Cardiac fibroblast (primary cell): Measurements from ENCODE around the gene FNIP2.
"Not testable (repeated sequence)": the region's sequence is repeated elsewhere in the genome, so short reads cannot be mapped to it uniquely, and the experiment has no call there.

ENCODE experiments used
- DNase-seq, 2 donors: peaks; one replicate each; pipeline versions ENCODE4 v3.0.0 to v3.0.0-alpha.2; 2010; ENCODE audit warnings: low read depth in 2 of 2
- H3K4me3 ChIP-seq, 2 donors: replicated peaks in 1 of 2; 1 replicate in 1 of 2; 2 replicates in 1 of 2; pipeline ENCODE4 v1.5.1; 2011; ENCODE audit warnings: low read depth in 2 of 2, low read length in 2 of 2, mild to moderate bottlenecking in 2 of 2, moderate library complexity in 1 of 2
- CTCF ChIP-seq: IDR thresholded peaks from one replicate; pipeline ENCODE4 v1.5.1; 2011; ENCODE audit warnings: low read depth, mild to moderate bottlenecking, low read length, inconsistent platforms

The FNIP2 gene

GRCh38 chr4:158912806-158913205 lies 144.0 kb downstream of the FNIP2 start:
- no peak for TF ChIP-seq CTCF
- DNase-seq: no peak
- H3K4me3 ChIP-seq: no peak overlapping the region

GRCh38 chr4:158913766-158914165 lies 144.9 kb downstream of the FNIP2 start:
- H3K4me3 ChIP-seq: no peak overlapping the region
- DNase-seq: no peak
- TF ChIP-seq CTCF: no peak

GRCh38 chr4:158914218-158914617 lies 145.4 kb downstream of the FNIP2 start:
- no peak for TF ChIP-seq CTCF
- H3K4me3 ChIP-seq: no peak overlapping the region
- peak; percentile 65 to 84 for DNase-seq

GRCh38 chr4:158915683-158916241 lies 146.9 kb downstream of the FNIP2 start:
- TF ChIP-seq CTCF: no peak
- H3K4me3 ChIP-seq: no peak overlapping the region
- peak in 1 of 2 donors; percentile 29 for DNase-seq

- not testable (repeated sequence) for H3K4me3 ChIP-seq, DNase-seq
Observed at GRCh38 chr4:158920452-158920996, 151.7 kb downstream of the FNIP2 start.

- H3K4me3 ChIP-seq, DNase-seq: not testable (repeated sequence)
Observed at GRCh38 chr4:158927774-158928173, 158.9 kb downstream of the FNIP2 start.

GRCh38 chr4:158929939-158930638 lies 161.3 kb downstream of the FNIP2 start:
- DNase-seq: peak in 1 of 2 donors; percentile 12
- TF ChIP-seq CTCF: no peak

GRCh38 chr4:158930639-158930972 lies 161.8 kb downstream of the FNIP2 start:
- no peak overlapping the region for H3K4me3 ChIP-seq
- TF ChIP-seq CTCF: no peak
- no peak for DNase-seq

More at GRCh38 chr4:158929939-158930638, 161.3 kb downstream of the FNIP2 start:
- no peak overlapping the region for H3K4me3 ChIP-seq
